GM18498 (cell line): ENCODE measurements around the gene ERI2.
"Not testable (repeated sequence)": the region's sequence is repeated elsewhere in the genome, so short reads cannot be mapped to it uniquely, and the experiment has no call there.

Source experiments
- ATAC-seq: cut with Tn5 transposase; IDR thresholded peaks from one replicate; pipeline ENCODE4 v1.9.1; 2021; ENCODE audit warnings: mild to moderate bottlenecking, moderate library complexity; ENCODE audit not compliant: unreplicated experiment

Gene ERI2

GRCh38 chr16:20766294-20766693 lies 40.0 kb downstream of the ERI2 start:
- no peak for ATAC-seq

DNA sequence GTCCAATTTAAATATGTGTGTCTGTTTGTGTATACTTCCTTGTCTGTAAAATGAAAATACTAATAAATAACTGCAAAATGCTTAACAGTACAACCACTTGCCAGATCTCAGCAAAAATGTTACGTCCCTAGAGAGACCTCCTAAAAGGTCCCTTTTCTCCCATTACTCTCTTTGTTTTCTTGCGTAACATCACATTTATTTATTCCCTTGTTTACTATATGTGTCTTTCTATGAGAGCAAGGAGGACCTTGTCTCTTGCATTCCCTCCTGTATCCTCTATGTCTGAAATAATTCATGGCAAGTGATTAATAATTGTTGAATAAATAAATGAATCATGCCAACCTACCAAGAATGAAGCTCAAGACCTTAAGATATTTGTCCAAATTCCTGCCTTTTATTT lies 40.5 kb downstream of the ERI2 start:
- ATAC-seq: no peak

DNA sequence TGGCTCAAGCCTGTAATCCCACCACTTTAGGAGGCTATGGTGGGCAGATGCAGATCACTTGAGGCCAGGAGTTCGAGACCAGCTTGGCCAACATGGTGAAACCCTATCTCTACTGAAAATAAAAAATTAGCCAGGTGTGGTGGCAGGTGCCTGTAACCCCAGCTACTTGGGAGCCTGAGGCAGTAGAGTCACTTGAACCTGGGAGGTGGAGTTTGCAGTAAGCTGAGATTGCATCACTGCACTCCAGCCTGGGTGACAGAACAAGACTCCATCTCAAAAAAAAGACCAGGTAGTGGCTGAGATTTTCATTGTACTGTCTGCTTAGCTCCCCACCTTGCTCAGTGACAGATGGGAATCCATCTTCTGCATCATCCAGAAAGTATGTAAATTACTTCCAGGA lies 41.8 kb downstream of the ERI2 start:
- ATAC-seq: not testable (repeated sequence)

- ATAC-seq: peak; percentile 96
Observed at GRCh38 chr16:20763461-20764232, 42.6 kb downstream of the ERI2 start, which contains the start of gene ACSM3. TSS of gene ACSM3 (plus strand) at chr16:20764014. CDS start at chr16:20770035, 6,021 bp downstream.

- ATAC-seq: no peak
Observed at GRCh38 chr16:20762404-20763123, 43.7 kb downstream of the ERI2 start.

- ATAC-seq: no peak
Observed at GRCh38 chr16:20761175-20761574, 45.1 kb downstream of the ERI2 start.

GRCh38 chr16:20760346-20760745 lies 45.9 kb downstream of the ERI2 start:
- ATAC-seq: no peak

- ATAC-seq: not testable (repeated sequence)
Observed at GRCh38 chr16:20755799-20756198, 50.5 kb downstream of the ERI2 start.

DNA sequence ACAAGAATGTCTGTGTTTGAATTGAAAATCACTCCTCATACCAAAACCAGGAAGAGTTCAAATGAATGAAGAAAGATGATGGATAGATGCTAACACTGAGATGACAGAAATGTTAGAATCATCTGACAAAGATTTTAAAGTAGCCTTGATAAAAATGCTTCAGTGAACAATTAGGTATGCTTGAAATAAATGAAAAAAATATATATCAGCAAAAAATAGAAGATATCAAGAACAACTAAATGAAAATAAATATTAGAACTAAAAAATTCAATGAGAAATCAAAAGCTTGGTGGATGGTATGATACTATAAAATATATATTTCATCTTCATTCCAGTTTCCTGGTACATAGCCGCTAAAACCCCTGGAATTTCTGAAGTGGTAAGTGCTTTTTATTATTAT lies 51.0 kb downstream of the ERI2 start:
- ATAC-seq: no peak

DNA sequence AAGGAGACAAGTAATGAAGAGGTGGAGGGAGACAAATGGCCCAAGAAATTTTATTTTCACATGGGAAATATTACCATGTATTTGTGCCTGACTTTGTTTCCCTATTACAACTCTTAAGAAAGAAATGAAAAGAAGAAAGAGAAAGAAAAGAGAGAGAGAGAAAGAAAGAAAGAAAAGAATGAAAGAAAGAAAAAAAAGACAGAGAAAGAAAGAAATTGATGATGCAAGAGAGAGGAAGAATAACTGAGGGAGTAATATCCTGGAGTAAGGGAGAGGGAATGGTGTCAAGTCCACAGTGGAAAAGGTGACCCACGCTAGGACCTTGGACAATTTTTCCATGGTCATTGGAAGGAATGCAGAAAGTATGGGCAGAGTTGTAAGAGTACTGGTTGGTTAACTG lies 52.5 kb downstream of the ERI2 start:
- ATAC-seq: no peak

GRCh38 chr16:20750558-20750957 lies 55.7 kb downstream of the ERI2 start:
- ATAC-seq: no peak

DNA sequence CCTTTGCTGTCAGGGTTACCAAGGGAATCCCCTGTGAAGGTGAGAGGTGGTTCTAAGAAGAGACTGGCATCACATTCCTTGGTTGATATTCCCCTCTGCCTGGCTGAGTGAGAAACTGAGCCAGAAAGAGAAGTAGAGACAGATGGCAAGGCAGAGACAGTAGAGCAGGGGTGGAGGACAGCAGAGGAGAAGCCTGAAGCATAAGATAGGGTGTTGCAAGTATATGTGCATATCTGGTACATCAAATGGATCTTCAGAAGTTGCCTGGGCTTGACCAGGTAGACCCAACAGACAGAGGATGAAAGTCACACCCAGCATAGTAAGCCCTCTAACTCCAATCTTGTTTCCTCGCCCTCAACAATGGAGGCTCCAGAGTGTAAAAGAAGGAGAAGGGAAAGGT lies 56.8 kb downstream of the ERI2 start:
- no peak for ATAC-seq

GRCh38 chr16:20747030-20747816 lies 59.0 kb downstream of the ERI2 start:
- ATAC-seq: no peak

GRCh38 chr16:20746461-20746860 lies 59.8 kb downstream of the ERI2 start:
- ATAC-seq: no peak
